ENCODE data around the gene SLC41A1.

DNA sequence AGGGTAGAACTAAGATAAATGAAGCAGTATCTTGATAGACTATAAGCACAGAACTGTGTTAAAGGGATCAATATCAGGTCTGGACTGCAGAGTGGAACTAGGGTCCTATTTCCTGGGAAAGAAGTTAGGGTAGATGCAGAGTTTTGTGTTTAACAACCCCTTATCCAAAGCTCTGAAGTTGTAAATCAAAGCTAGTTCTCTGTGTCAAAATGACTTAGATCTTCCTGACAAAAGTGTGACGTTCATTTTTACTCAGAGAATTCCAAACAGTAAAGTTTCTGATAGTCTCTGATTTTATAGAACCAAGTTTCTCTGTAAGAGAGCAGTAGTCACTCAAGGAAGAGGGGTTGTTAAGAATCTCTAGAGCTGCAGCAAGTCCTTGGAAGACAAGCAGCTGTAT, 71.3 kb downstream of the SLC41A1 start:
- TF ChIP-seq, protein P1, sequence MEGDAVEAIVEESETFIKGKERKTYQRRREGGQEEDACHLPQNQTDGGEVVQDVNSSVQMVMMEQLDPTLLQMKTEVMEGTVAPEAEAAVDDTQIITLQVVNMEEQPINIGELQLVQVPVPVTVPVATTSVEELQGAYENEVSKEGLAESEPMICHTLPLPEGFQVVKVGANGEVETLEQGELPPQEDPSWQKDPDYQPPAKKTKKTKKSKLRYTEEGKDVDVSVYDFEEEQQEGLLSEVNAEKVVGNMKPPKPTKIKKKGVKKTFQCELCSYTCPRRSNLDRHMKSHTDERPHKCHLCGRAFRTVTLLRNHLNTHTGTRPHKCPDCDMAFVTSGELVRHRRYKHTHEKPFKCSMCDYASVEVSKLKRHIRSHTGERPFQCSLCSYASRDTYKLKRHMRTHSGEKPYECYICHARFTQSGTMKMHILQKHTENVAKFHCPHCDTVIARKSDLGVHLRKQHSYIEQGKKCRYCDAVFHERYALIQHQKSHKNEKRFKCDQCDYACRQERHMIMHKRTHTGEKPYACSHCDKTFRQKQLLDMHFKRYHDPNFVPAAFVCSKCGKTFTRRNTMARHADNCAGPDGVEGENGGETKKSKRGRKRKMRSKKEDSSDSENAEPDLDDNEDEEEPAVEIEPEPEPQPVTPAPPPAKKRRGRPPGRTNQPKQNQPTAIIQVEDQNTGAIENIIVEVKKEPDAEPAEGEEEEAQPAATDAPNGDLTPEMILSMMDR (IDR thresholded peaks at IDR 0.05; ENCODE audit: low read depth, low read length): no peak
- no peak for TF ChIP-seq EZH2phosphoT487 (IDR thresholded peaks at IDR 0.05; ENCODE audit: low read depth)
